GM12878 (cell line): ENCODE results near the gene OSBPL10.

Experiments used
- CHD2 ChIP-seq: IDR thresholded peaks from 2 replicates; pipeline ENCODE4 v1.6.1; 2011; ENCODE audit warnings: low read depth, low read length, improper control_type of control experiment, borderline replicate concordance
- EGR1 ChIP-seq, 2 experiments: IDR thresholded peaks; 1 replicate in 1 of 2; 2 replicates in 1 of 2; pipeline ENCODE4 v1.6.1; 2011 to 2012; ENCODE audit warnings: low read depth in 2 of 2, low read length in 2 of 2, borderline replicate concordance in 1 of 2, mild to moderate bottlenecking in 1 of 2, moderate library complexity in 1 of 2
- FOS ChIP-seq: IDR thresholded peaks from 3 replicates; pipeline ENCODE4 v1.6.1; 2011; ENCODE audit warnings: borderline replicate concordance; ENCODE audit not compliant: insufficient read length; ENCODE audit errors: extremely low read depth
- MXI1 ChIP-seq: fragments of 150-350 bp; IDR thresholded peaks from 2 replicates; pipeline ENCODE4 v1.6.1; 2011; ENCODE audit warnings: low read depth, mild to moderate bottlenecking, inconsistent platforms, low read length, improper control_type of control experiment
- NFXL1 ChIP-seq: fragments of 450-650 bp; IDR thresholded peaks from 2 replicates; pipeline ENCODE4 v1.6.1; 2017; ENCODE audit warnings: antibody characterized with exemption, mild to moderate bottlenecking, borderline replicate concordance
- POLR2AphosphoS5 ChIP-seq: IDR thresholded peaks from 2 replicates; pipeline ENCODE4 v1.6.1; 2011; ENCODE audit warnings: mild to moderate bottlenecking, low read length, inconsistent platforms
- TAF1 ChIP-seq: IDR thresholded peaks from 2 replicates; pipeline ENCODE4 v1.6.1; 2011; ENCODE audit warnings: mild to moderate bottlenecking, low read depth, low read length, borderline replicate concordance

DNA sequence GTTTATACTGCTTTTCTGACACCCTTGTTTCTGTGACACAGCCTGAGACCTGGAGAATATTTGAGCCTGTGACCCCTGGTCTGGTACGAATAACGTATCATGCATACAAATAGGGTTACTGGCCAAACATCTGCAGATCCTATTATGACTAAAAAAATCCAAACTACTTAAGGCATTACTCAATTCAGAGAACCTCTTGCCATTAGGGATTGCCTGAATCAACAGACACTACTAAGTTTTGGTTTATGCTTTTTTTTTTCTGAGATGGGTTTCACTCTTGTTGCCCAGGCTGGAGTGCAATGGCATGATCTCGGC lies 35.4 kb downstream of the OSBPL10 start:
- TF ChIP-seq NFXL1 (no peak), EGR1 (IDR thresholded peaks at IDR 0.05; ENCODE audit: borderline replicate concordance in 1 of 2, low read depth in 2 of 2, low read length in 2 of 2) (no peak), CHD2 (no peak), POLR2AphosphoS5 (no peak), MXI1 (no peak), TAF1 (no peak), FOS (no peak)
